GM10847 (cell line): ENCODE measurements around the gene NUDT1.

Experiments
- POLR2A ChIP-seq: IDR thresholded peaks from 2 replicates; pipeline ENCODE4 v1.6.1; 2011; ENCODE audit not compliant: insufficient read length; ENCODE audit errors: extremely low read depth

The NUDT1 gene

GRCh38 chr7:2259480-2259879 lies 17.5 kb downstream of the NUDT1 start:
- TF ChIP-seq POLR2A = no peak

GRCh38 chr7:2260820-2261219 lies 18.8 kb downstream of the NUDT1 start:
- no peak for TF ChIP-seq POLR2A

- no peak for TF ChIP-seq POLR2A
Measured at GRCh38 chr7:2261611-2262010, 19.6 kb downstream of the NUDT1 start.

GRCh38 chr7:2263176-2263575 lies 21.1 kb downstream of the NUDT1 start:
- no peak for TF ChIP-seq POLR2A

GRCh38 chr7:2264158-2264557 lies 22.1 kb downstream of the NUDT1 start:
- no peak for TF ChIP-seq POLR2A

GRCh38 chr7:2266911-2267310 lies 24.9 kb downstream of the NUDT1 start:
- TF ChIP-seq POLR2A = no peak

- no peak for TF ChIP-seq POLR2A
Measured at GRCh38 chr7:2269991-2270460, 28.0 kb downstream of the NUDT1 start.

GRCh38 chr7:2270495-2270894 lies 28.5 kb downstream of the NUDT1 start:
- TF ChIP-seq POLR2A = no peak

GRCh38 chr7:2271273-2272026 lies 29.4 kb downstream of the NUDT1 start:
- no peak for TF ChIP-seq POLR2A

GRCh38 chr7:2272031-2272430 lies 30.0 kb downstream of the NUDT1 start:
- no peak for TF ChIP-seq POLR2A

- TF ChIP-seq POLR2A = no peak
Measured at GRCh38 chr7:2273866-2274265, 31.8 kb downstream of the NUDT1 start.

GRCh38 chr7:2274666-2275065 lies 32.6 kb downstream of the NUDT1 start:
- no peak for TF ChIP-seq POLR2A

GRCh38 chr7:2275101-2275500 lies 33.1 kb downstream of the NUDT1 start:
- no peak for TF ChIP-seq POLR2A

- TF ChIP-seq POLR2A = no peak
Measured at GRCh38 chr7:2276107-2276506, 34.1 kb downstream of the NUDT1 start.

GRCh38 chr7:2278026-2278425 lies 36.0 kb downstream of the NUDT1 start:
- TF ChIP-seq POLR2A = no peak

- TF ChIP-seq POLR2A = no peak
Measured at GRCh38 chr7:2279896-2280295, 37.9 kb downstream of the NUDT1 start.

GRCh38 chr7:2280424-2280823 lies 38.4 kb downstream of the NUDT1 start:
- no peak for TF ChIP-seq POLR2A
